HG03558 (cell line): ENCODE measurements around the gene CDON.
"Not testable (repeated sequence)": the region's sequence is repeated elsewhere in the genome, so short reads cannot be mapped to it uniquely, and the experiment has no call there.

ENCODE experiments used
- ATAC-seq: cut with Tn5 transposase; IDR thresholded peaks from one replicate; pipeline ENCODE4 v1.9.1; 2021; ENCODE audit warnings: moderate number of reproducible peaks; ENCODE audit not compliant: unreplicated experiment; ENCODE audit errors: extremely low read depth

The CDON gene

DNA sequence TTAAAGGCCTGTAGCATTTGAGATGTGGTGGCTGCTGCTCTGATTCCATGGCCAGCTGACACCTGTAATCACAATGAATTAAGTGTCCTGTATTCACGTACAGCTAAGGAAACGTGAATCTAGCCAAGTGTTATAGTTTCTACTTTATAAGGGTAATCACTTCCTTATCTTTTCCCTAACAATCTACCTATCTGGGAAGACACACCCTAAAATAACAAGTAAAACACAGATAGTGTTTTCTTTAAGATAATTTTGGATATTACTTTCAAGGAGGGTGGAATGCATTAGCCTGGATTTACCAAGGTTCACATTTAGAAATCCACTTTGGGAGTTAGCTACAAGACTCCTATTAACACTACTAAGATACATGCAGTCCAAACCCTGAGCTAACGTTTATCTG is 11.5 kb downstream of the CDON start:
- ATAC-seq, result no peak

DNA sequence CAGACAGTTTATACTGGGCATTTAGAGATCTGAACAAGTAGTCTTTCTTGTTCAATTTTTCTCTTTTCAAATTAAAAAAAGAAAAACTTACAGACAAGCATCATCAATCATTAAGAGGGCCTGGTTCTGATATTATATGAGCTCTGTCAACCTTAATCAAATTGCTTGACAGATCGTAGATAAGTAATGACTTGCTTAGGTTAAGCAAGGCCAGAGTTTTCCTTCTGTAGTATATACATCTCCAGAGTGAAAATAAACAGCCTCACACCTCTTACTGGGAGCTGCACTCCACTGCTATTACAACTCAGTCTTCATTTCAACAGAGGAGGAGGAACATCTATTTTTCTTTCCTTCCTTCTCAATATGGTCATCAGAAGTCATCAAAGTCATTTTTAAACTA is 13.5 kb downstream of the CDON start:
- ATAC-seq, result no peak

DNA sequence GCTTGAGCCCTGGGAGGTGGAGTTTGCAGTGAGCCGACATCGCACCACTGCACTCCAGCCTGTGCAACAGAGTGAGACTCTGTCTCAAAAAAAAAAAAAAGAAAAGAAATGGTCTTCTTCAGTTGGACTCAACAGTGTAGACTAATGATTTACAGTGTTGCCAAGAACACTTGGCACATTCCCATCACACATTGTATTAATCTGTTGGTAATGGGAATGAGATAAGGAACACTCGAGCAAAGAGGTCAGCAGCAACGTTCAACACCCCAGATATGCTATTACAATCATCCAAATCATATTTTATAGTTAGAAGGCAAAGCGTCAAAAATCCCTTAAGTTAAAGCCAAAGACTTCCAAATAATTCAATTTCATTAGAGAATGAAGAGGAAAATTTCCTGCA is 14.5 kb downstream of the CDON start:
- ATAC-seq, result no peak

DNA sequence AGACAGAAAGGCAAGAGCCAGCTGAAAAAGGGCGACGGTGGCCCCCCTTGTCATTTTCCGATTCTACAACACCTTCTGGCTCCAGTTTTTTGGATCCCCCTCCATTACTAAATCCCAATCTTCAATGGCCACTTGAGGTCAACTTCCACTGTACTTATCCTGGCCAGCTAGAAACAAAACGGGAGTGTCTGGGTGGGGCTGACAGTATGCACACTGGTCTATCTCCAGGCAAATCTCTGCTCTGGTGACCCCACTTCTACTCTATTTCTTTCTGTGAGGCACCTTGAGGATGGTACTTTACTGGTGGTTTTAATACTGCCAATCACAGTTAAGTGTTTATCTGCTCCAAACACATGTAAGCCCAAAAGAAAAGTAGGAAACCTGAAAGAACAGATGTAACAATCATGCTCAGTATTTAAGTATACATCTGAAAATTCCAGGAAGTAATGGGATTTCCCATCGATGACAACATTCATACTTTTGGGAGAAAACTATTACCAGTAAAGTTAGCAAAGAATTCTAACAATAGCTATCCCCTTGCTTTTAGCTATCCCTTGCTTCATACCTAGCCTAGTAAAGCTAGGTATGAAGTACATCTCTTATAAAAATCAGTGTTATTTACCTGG is 16.0 kb downstream of the CDON start:
- no peak for ATAC-seq

DNA sequence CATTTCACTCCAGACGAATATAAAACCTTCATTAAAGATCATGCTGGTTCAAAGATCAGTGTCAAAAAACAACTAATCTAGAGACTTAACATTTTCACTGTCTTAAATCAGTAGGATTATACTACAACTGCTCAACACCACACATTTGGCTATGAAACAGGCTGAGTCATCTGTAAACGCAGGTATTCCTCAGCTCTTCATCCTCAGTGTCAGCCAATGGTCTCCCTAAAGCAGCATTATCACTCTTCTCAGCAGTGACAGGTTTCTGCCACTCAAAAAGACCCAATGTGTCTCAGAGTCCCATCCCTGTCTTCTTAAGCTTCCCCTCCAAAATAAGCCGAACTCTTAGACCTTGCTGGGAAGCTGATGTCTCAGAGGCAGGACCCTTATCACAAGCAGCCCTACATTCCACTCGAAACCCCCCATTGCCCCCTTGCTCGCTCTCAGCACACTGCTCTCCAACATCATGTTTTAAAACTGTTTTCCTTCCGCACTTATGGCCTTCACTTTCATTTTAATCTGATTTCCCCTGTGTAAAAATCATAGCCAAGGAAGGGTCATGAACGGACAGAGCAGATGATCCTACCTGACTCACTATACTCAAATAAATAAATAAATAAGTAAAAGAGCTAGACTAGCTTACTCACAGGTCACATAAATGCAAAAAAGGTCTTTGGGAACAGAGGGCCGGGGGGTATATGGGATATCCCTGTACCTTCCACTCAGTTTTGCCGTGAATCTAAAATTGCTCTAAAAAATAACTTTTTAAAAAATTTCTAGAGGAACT is 23.0 kb downstream of the CDON start:
- ATAC-seq, result no peak

DNA sequence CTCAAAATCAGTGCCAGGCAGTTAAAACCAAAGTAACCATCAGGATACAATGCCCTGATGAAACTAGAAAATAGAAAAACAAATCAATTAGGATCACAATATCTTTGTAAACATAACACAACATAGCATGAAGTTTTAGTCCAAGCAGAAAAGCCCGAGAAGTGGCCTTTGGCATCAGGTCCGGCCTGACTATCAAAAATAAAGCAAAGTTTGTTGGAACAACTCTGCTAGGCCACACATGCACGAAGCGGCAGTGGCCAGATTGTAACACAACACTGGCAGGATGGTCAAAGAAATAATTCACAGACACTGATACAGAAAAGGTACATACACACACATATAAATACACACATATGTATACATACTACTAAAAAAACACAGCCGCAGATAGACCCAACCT is 26.9 kb downstream of the CDON start:
- ATAC-seq, result no peak

DNA sequence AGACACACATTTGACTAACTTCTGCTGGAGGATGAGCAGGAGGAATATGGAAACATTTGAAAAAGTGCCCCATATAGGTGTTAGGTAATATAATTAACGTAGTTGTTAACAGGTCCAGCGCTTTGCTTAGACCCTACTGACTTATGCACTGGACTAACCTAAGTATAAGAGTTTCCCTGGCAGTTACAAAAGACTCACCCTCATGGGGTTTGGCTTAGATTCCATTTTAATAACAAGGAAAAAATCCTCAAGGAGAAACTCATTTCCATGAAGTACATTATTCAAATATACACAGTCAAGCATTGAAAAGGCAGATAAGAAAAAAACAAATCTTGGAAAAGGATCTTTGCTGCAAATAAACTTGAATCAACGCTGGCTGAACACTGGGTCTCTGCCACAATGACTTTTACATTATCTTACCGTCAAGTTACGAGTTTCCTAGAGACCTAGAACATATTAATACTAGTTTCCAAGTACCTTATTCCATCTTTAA is 27.7 kb downstream of the CDON start:
- ATAC-seq, result no peak

DNA sequence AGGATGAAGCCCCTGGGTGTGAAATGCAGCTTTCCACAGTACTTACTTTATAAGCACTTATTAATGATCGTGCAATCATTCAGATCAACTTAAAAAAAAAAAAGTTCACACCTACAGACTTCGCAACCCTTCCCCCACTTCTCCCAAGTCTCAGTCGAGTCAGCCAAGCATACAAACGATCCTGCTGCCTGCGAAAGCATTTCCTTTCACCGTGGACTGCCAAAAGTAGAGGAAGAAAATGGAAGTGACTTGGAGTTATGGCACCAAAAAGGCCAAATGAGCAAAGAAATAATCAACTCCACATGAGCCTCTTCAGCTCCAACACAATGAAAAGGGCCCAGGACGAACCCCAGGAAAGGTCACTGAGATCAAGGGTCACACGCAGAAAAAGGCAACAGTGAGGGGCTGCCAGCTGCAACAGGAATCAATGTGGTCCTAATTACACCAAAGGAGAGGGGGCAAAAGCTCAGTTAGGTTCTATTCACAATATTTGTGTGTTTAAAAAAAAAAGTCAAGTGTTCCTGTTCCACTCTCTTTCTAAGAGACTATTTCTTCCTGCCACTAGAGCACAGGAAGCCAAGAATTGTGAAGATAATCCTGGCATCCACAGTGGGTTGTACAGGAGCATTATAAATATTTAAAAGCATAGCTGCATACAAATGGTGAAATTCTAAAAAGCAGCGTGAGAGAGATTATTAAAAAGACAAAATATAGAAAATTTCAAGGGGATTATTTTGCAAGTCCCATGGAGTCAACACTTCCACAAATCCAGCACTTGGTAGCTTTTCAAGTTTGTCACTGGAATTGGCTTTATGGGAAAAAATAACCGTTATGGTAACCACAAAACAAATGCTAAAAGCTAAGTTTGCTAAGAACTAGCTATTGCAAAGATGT is 28.4 kb downstream of the CDON start:
- ATAC-seq, result no peak

DNA sequence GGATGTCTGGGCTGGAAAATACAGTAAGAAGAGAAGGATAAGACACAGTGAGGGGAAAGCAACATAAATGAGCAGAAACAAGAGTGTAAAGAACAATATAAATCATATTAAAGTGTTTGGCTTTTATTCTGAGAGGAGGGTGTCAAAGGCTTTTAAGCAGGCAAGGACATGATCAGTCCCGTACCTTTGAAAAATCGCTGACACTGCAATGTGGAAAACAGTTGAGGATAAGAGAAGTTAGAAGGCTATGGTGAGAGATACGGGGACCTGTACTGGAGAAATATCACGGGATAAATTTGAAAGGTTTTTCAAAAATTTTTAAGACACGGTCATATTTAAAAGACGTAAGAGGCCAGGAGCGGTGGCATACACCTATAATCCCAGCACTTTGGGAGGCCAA is 30.3 kb downstream of the CDON start:
- no peak for ATAC-seq

DNA sequence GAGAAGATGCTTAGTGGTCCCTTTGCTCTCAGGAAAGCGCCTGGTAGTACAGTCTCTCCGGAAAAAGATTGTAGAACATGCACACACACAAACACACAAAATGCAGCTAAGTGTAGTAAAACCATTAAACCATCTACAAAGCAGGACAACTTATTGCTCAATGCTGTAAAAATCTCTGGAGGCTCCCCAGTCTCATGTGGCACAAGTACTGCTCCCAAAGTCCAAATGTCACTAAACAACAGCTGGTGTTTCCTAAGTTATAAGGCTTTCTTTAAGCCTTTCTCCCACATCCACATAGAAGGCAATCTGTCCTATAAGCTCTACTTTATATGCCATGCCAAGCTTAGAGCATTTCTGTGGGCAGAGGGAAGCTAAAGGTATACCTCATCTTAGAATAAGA is 32.9 kb downstream of the CDON start:
- ATAC-seq, result no peak

DNA sequence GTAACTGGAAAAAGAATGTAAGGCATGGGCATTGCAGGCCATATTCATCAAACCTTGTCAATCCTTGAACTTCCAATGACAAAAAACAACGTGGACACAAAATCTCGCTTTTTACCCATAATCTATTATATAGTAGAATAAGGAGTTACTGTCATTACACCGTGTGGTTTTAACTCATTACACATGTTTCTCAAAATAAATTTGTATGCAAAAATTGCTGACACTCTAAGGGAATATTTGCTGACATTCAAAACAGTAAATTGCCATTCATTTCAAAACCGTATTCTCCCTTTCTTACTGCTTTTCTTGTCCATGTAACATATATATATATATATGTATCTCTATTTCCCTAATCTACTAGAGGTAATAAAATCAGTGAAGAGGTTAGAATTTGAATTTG is 33.4 kb downstream of the CDON start:
- ATAC-seq, result no peak

DNA sequence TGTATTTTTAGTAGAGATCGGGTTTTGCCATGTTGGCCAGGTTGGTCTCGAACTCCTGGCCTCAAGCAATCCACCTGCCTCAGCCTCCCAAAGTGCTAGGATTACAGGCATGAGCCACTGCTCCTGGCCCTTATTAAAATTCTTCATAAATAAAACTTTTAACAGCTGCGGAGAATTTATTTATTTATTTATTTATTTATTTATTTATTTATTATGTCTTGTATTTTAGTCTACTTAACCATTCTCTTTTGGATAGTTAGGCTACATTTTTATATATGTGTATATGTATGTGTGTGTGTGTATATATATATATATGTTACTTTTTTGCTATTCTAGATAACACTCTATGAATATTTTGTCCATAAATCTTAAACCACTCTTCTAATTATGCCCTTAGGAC is 34.1 kb downstream of the CDON start:
- not testable (repeated sequence) for ATAC-seq

DNA sequence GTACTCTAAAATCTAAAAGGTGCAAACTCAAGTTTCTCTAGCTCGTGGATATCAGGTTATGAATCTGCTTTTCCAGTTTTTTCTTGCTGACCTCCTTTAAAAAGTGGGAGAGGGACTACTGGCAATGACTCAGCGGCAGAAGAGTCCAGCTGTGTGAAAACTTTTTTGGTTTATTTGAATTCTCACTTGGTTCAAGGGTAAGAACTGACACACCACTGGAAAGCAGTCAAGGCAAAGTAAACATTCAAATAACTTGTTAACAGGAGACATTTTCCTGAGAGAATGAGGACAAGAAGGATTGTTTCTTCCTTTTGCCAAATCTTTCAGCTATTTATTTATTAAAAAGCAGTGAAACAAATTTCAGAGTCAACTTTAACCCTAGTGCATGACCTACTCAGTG is 36.1 kb downstream of the CDON start:
- no peak for ATAC-seq

DNA sequence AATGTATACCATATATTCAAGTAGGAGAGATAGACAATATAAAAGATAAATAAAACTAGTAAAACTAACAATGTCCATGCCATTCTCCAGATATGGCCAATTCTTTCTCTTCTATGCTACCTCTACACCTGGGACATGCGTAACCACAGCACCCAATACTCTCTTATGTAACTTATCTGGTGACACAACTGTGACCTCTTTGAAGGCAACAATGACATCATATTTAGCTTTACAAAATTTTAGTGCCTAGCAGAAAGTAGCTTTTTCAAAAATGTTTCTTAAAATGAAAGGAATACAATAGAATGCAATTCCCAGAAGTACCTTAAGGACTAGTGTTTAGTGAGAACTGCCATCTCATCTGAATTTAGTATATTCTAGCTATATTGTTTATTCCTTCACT is 36.8 kb downstream of the CDON start:
- ATAC-seq, result no peak

DNA sequence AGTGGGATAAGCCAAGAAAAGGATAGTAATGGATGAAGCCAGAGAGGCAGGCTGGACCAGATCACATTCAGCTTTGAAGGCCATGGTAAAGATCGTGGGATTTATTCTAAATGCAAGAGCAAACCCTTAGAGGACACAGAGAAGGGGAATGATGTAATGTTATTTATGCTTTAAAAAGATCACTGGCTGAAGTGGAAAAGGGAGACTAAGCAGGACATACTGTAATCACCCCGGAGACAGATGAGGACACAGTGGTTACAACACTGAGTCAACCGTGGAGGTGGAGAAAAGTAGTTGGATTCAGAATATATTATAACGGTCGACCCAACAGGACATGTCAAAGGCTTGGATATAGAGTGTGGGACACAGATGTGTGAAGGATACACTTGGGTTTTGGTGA is 38.5 kb downstream of the CDON start:
- ATAC-seq, result no peak

DNA sequence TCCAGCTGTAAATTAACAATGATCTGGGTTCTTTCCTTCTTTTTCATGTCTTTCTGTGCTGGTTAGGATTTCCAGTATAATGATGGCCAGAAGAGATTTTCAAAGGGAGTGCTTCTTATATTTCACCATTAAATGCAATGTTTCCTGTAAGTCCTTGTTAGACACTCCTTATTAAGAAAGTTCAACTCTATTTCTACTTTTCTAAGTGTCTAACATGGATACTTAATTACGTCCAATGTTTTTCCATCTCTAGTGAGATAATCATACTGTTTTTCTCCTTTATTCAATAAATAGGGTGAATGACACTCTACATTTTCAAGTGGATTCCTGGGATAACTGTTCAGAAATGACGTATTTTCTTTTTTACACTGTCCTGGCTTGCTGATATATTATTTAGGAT is 49.8 kb downstream of the CDON start:
- no peak for ATAC-seq

DNA sequence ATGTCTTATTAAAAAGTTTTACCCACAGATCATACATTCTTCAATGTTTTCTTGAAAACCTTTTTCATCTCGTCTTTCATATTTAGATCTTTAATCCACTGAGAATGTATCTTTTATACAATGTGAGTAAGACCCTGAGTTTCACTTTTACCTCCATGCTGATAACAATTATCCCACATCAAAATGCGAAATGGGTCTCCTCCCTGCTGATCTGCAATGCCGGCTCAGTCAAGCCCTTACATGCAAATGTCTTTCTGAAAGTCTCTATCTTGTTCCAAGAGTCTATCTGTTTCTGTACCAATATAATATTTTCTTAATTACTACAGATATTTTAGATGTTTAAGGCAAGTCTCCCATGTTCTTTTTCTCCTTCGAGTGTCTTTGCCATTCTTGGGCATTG is 50.9 kb downstream of the CDON start:
- ATAC-seq, result no peak

DNA sequence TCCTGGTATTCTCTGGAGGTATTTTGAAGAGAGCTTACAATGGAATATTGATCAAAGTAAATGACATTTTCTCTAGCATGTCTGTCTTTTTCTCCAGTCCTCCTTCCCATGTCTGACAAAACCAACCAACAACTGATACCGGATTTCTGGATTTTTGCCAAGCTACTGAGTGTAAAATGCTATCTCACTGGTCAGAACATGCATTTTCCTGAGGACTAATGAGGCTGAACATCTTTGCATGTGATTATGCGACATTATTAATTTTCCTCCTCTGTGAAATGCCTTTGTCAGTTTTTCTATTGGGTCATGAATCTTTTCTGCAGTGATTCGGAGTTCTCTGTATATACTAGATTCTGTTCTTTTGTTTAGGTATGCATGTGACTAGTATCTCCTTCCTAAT is 51.4 kb downstream of the CDON start:
- no peak for ATAC-seq

DNA sequence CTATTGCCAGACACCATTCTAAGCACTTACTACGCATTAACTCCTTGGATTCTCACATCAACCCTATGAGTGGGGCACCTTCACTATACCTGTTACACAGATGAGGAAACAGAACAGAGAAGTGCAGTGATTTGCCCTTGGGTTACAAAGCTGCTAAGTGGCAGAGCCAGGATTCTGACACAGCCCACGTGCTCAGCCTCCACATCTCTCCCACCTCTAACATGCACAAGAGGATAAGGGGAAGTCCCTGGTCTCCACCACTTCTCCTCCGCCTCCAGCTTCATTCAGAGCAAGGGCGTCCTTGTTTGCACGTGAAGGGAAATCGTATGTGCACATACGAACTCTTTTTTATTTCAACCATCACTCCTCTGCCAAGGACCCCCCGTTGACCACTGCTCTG is 53.7 kb downstream of the CDON start:
- no peak for ATAC-seq

DNA sequence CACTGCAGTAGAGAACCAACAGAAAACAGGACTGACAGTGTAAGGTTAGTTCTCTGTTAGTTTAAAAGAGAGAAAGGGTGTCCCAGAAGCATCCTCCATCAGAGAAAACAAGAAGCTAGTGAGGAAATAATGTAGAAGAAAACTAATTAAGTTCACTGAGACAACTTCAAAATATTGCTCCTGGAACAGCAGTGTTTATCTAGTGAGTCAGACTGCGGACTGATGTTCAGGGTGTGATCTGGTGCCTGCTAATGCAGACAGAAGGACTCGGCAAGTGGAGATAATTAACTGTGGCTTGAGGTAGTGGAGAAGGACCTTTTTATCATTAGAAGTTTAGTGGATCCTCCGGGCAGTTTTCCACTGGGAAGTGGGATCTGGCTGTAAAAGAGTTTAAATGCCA is 55.4 kb downstream of the CDON start:
- ATAC-seq, result no peak

DNA sequence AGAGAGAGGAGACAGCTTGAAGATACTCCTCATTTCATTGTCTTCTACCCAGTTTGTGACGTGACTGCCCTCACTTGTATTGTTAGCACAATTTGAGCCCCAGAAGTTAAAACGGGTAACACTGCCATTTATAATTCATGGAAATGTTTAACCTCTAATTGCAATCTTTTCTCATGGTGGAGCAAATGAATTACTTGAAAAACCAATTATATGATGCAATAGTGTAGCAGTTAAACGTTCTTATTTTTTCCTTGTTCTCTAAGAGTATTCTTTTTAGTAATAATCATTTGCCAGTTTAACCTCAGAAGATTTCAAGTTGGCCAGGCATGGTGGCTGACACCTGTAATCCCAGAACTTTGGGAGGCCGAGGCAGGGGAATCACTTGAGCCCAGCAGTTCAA is 56.6 kb downstream of the CDON start:
- no peak for ATAC-seq
